Measurements from ENCODE around the gene HOXA13. TPM values are rescaled to one million over a fixed set of nuclear protein-coding genes. Genes with fewer than 3 reads are reported as not detected.
A peak's percentile ranks its signal among the peaks of the same experiment; 100 is the strongest.

HOXA13 gene
- total RNA-seq, 1 experiment from 2014 or later, result 12.1 TPM

DNA sequence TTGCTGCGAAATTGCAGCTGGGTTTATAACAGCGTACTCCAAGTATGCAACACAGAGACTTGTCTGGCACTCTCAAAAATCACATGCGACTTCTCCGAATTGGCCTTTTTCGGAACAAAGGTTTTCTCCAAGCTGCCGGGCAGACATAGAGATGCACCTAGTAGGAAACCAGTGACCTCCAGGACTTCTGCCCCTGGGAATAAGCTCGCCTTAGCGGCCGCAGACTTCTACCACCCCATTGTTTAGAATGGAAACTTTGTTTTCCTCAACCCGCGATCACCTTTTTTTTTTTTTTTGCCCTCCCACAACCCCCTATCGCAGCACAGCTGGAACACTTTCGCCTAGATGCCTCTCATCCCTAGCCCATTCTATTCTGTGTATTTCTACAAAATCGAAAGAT, 20.9 kb downstream of the HOXA13 start:
- H3K9ac ChIP-seq (ENCODE audit: low read length), result peak overlapping the region; percentile 90
- POLR2A ChIA-PET (ENCODE audit: unreplicated experiment), result interaction anchor here (0.5 to 1.3 kb wide), 2 partner anchors 8 to 11 kb away, joined by 7 read pairs; no protein-coding TSS in a partner anchor

DNA sequence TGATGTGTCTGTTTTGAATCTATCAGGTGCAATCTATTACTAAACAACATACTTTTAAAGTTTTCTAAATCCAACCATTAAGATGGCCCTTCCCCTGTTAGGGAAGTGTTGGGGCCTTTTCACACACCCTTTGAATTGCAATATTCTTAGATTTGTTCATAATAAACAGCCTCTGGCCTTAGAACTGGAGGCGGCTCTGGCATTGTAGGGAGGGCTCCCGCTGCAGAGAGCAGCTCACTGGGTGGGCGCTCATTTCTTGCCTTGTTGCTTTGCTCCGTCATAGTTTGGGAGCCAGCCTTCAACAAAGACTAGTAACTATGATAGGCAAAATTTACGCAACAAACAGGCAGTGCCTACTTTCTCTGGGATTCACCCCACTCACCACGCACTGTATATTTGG, 21.5 kb downstream of the HOXA13 start:
- no peak for DNase-seq
- ChIA-PET CTCF (no interaction called here), POLR2A (ENCODE audit: unreplicated experiment) (interaction anchor here (0.5 to 1.3 kb wide), 2 partner anchors 9 to 11 kb away, joined by 7 read pairs; no protein-coding TSS in a partner anchor)
- intact Hi-C loops (cut with micrococcal nuclease), result no loop called here
- no peaks in the 10 kb centered on the region for H4K20me1 ChIP-seq (ENCODE audit: low read length)
- peak overlapping the region; percentile 93 for H3K4me2 ChIP-seq (ENCODE audit: low read length)
- H3F3A ChIP-seq (ENCODE audit: low read length, unreplicated experiment), result no peaks in the 10 kb centered on the region
- H2AFZ ChIP-seq (ENCODE audit: low read length), result no peak overlapping the region
- H3K9ac ChIP-seq (ENCODE audit: low read length), result peak overlapping the region; percentile 90
- H3K9me2 ChIP-seq (replicated peaks; ENCODE audit: low read length), result no peaks in the 10 kb centered on the region
- H3K9me3 ChIP-seq (ENCODE audit: low read length), result no peaks in the 10 kb centered on the region
- BruUV-seq (replicated peaks), result no TSS peak
- no peak for ATAC-seq
- no peak for TF ChIP-seq EZH2phosphoT487 (IDR thresholded peaks at IDR 0.05; ENCODE audit: borderline replicate concordance, low read length)
- TF ChIP-seq, protein P1, sequence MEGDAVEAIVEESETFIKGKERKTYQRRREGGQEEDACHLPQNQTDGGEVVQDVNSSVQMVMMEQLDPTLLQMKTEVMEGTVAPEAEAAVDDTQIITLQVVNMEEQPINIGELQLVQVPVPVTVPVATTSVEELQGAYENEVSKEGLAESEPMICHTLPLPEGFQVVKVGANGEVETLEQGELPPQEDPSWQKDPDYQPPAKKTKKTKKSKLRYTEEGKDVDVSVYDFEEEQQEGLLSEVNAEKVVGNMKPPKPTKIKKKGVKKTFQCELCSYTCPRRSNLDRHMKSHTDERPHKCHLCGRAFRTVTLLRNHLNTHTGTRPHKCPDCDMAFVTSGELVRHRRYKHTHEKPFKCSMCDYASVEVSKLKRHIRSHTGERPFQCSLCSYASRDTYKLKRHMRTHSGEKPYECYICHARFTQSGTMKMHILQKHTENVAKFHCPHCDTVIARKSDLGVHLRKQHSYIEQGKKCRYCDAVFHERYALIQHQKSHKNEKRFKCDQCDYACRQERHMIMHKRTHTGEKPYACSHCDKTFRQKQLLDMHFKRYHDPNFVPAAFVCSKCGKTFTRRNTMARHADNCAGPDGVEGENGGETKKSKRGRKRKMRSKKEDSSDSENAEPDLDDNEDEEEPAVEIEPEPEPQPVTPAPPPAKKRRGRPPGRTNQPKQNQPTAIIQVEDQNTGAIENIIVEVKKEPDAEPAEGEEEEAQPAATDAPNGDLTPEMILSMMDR (conservative IDR thresholded peaks at IDR 0.05; ENCODE audit: low read depth, low read length), result no peak
- no peak for TF ChIP-seq EZH2 (IDR thresholded peaks at IDR 0.05; ENCODE audit: low read length, unreplicated experiment)
- H3K27me3 ChIP-seq (ENCODE audit: low read length), result no peaks in the 10 kb centered on the region
- peaks cover 99% of the 10 kb centered on the region for H3K79me2 ChIP-seq (ENCODE audit: low read length)
- H3K4me1 ChIP-seq (ENCODE audit: insufficient read depth, low read length), result peaks cover 46% of the 10 kb centered on the region
- no peaks in the 10 kb centered on the region for H3K36me3 ChIP-seq (ENCODE audit: low read depth, low read length)
- H3K4me3 ChIP-seq (ENCODE audit: low read length), result peak overlapping the region; percentile 84
- H3K27ac ChIP-seq (ENCODE audit: low read length), result peak overlapping the region; percentile 97

More for the DNA sequence above, 20.9 kb downstream of the HOXA13 start:
- Histone ChIP-seq H3K27me3 (ENCODE audit: low read length) (no peaks in the 10 kb centered on the region), H3K4me3 (ENCODE audit: low read length) (peak overlapping the region; percentile 84), H3K27ac (ENCODE audit: low read length) (peak overlapping the region; percentile 97), H2AFZ (ENCODE audit: low read length) (no peak overlapping the region), H3K79me2 (ENCODE audit: low read length) (peaks cover 99% of the 10 kb centered on the region), H3K4me2 (ENCODE audit: low read length) (peak overlapping the region; percentile 93), H3K9me2 (replicated peaks; ENCODE audit: low read length) (no peaks in the 10 kb centered on the region), H4K20me1 (ENCODE audit: low read length) (no peaks in the 10 kb centered on the region), H3K9me3 (ENCODE audit: low read length) (no peaks in the 10 kb centered on the region), H3F3A (ENCODE audit: low read length, unreplicated experiment) (no peaks in the 10 kb centered on the region), H3K4me1 (ENCODE audit: insufficient read depth, low read length) (peaks cover 46% of the 10 kb centered on the region), H3K36me3 (ENCODE audit: low read depth, low read length) (no peaks in the 10 kb centered on the region)
- CTCF ChIA-PET, result interaction anchor here (0.7 to 1.3 kb wide), 4 partner anchors 10 to 575 kb away, joined by 4 to 11 read pairs (median 7); no protein-coding TSS in a partner anchor
- TF ChIP-seq EZH2phosphoT487 (IDR thresholded peaks at IDR 0.05; ENCODE audit: borderline replicate concordance, low read length), result no peak
- no peak for TF ChIP-seq EZH2 (IDR thresholded peaks at IDR 0.05; ENCODE audit: low read length, unreplicated experiment)
- TF ChIP-seq, protein P1 (conservative IDR thresholded peaks at IDR 0.05; ENCODE audit: low read depth, low read length), result no peak
- no peak for DNase-seq
- no peak for ATAC-seq
- intact Hi-C loops (cut with micrococcal nuclease), result no loop called here
- no TSS peak for BruUV-seq (replicated peaks)

DNA sequence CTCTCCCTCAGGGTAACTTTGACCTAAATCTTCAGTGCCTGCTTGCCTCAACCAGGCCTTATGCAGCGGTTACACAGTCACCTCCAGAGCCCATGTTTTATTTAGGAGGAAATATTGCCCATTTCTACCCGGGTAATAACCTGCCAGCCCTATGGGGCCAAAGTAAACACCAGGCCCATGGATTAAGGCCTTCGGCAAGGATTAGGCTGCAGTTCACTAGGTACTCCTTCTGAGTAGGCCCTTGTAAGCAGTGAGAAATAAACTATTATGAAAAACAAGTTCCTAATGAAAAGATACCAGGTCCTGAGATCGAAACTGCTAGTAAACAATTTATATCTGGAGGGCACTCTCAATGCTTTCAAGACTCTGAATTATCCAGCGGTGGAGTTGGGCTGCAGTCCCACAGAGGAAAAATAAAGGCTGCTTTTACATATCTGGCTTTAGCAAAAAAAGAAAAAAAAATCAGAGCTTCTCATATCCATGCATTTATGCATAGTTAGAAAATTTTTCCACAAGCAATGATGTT, 22.0 kb downstream of the HOXA13 start:
- peaks cover 99% of the 10 kb centered on the region for H3K79me2 ChIP-seq (ENCODE audit: low read length)

More for the DNA sequence above, 22.0 kb downstream of the HOXA13 start:
- no peaks in the 10 kb centered on the region for H3F3A ChIP-seq (ENCODE audit: low read length, unreplicated experiment)
- intact Hi-C loops (cut with micrococcal nuclease), result no loop called here
- peak overlapping the region; percentile 97 for H3K27ac ChIP-seq (ENCODE audit: low read length)
- TF ChIP-seq, protein P1 (conservative IDR thresholded peaks at IDR 0.05; ENCODE audit: low read depth, low read length), result no peak
- no peak for TF ChIP-seq EZH2phosphoT487 (IDR thresholded peaks at IDR 0.05; ENCODE audit: borderline replicate concordance, low read length)
- CTCF ChIA-PET, result no interaction called here
- H3K4me1 ChIP-seq (ENCODE audit: insufficient read depth, low read length), result peaks cover 45% of the 10 kb centered on the region
- H3K9me3 ChIP-seq (ENCODE audit: low read length), result no peaks in the 10 kb centered on the region
- H2AFZ ChIP-seq (ENCODE audit: low read length), result no peak overlapping the region
- DNase-seq, result no peak
- ATAC-seq, result no peak
- H4K20me1 ChIP-seq (ENCODE audit: low read length), result no peaks in the 10 kb centered on the region
- H3K27me3 ChIP-seq (ENCODE audit: low read length), result no peaks in the 10 kb centered on the region
- POLR2A ChIA-PET (ENCODE audit: unreplicated experiment), result interaction anchor here (0.5 kb wide), 1 partner anchor 428 kb away, joined by 4 read pairs; no protein-coding TSS in a partner anchor
- H3K4me3 ChIP-seq (ENCODE audit: low read length), result peak overlapping the region; percentile 84
- H3K36me3 ChIP-seq (ENCODE audit: low read depth, low read length), result no peaks in the 10 kb centered on the region
- H3K4me2 ChIP-seq (ENCODE audit: low read length), result peak overlapping the region; percentile 93
- BruUV-seq (replicated peaks), result no TSS peak
- peak overlapping the region; percentile 90 for H3K9ac ChIP-seq (ENCODE audit: low read length)
- no peaks in the 10 kb centered on the region for H3K9me2 ChIP-seq (replicated peaks; ENCODE audit: low read length)

Data from PC-3 (cell line).